T follicular helper cell (primary cell): Measurements from ENCODE around the gene RXRA.

ENCODE experiments used
- DNase-seq: peaks from one replicate; pipeline ENCODE4 v3.0.0-alpha.2; 2020; ENCODE audit warnings: low read depth

The RXRA gene

GRCh38 chr9:134338394-134339182 lies 12.3 kb downstream of the RXRA start:
- DNase-seq: no peak

- DNase-seq: no peak
Measured at GRCh38 chr9:134339183-134339806, 13.0 kb downstream of the RXRA start.

GRCh38 chr9:134340475-134341160 lies 14.4 kb downstream of the RXRA start:
- no peak for DNase-seq

- no peak for DNase-seq
Measured at GRCh38 chr9:134341306-134341705, 15.1 kb downstream of the RXRA start.

- DNase-seq: no peak
Measured at GRCh38 chr9:134341929-134342745, 15.9 kb downstream of the RXRA start.

- DNase-seq: no peak
Measured at GRCh38 chr9:134342746-134343115, 16.5 kb downstream of the RXRA start.

- DNase-seq: no peak
Measured at GRCh38 chr9:134343637-134344036, 17.4 kb downstream of the RXRA start.

GRCh38 chr9:134344068-134344799 lies 18.0 kb downstream of the RXRA start:
- no peak for DNase-seq

GRCh38 chr9:134344800-134345310 lies 18.6 kb downstream of the RXRA start:
- no peak for DNase-seq

- DNase-seq: no peak
Measured at GRCh38 chr9:134345737-134346136, 19.5 kb downstream of the RXRA start.

GRCh38 chr9:134346151-134346550 lies 19.9 kb downstream of the RXRA start:
- no peak for DNase-seq

- no peak for DNase-seq
Measured at GRCh38 chr9:134346840-134347583, 20.8 kb downstream of the RXRA start.

- DNase-seq: no peak
Measured at GRCh38 chr9:134347996-134348395, 21.7 kb downstream of the RXRA start.

GRCh38 chr9:134348404-134349155 lies 22.3 kb downstream of the RXRA start:
- DNase-seq: no peak

GRCh38 chr9:134349936-134350335 lies 23.7 kb downstream of the RXRA start:
- DNase-seq: no peak

- no peak for DNase-seq
Measured at GRCh38 chr9:134350416-134350994, 24.2 kb downstream of the RXRA start.

GRCh38 chr9:134351606-134352176 lies 25.4 kb downstream of the RXRA start:
- no peak for DNase-seq

GRCh38 chr9:134352247-134352933 lies 26.1 kb downstream of the RXRA start:
- no peak for DNase-seq
